K562 (cell line): ENCODE results near the gene ENO2. TPM values are rescaled to one million over a fixed set of nuclear protein-coding genes. Genes with fewer than 3 reads are reported as not detected.
A peak's percentile ranks its signal among the peaks of the same experiment; 100 is the strongest.

ENCODE experiments used
- ATF3 ChIP-seq, 2 experiments: fragments of 450-650 bp in 1 of 2; sonication (generic) in 1 of 2; formaldehyde crosslinking in 1 of 2; IDR thresholded peaks in 1 of 2; conservative IDR thresholded peaks in 1 of 2; 2 replicates each; pipeline versions ENCODE4 v1.6.1 to v1.8.1; 2016 to 2023; ENCODE audit warnings: mild to moderate bottlenecking in 2 of 2, moderate library complexity in 2 of 2, inconsistent platforms in 1 of 2, missing genetic modification reagents in 1 of 2
- BACH1 ChIP-seq: fragments of 200-800 bp; sonication (Bioruptor generic); IDR thresholded peaks from 2 replicates; pipeline ENCODE4 v1.6.1; 2016; ENCODE audit warnings: missing genetic modification characterization, missing compliant biosample characterization
- BRF1 ChIP-seq: IDR thresholded peaks from 3 replicates; pipeline ENCODE4 v1.6.1; 2011; ENCODE audit warnings: borderline replicate concordance, mild to moderate bottlenecking; ENCODE audit not compliant: insufficient read length; ENCODE audit errors: extremely low read depth
- CTBP1 ChIP-seq: fragments of 450-650 bp; IDR thresholded peaks from 2 replicates; pipeline ENCODE4 v1.6.1; 2016; ENCODE audit warnings: borderline replicate concordance
- DACH1 ChIP-seq: fragments of 450-650 bp; IDR thresholded peaks from 2 replicates; pipeline ENCODE4 v1.6.1; 2018; ENCODE audit not compliant: partially characterized antibody
- FOXP1 ChIP-seq: sonication (generic); formaldehyde crosslinking; IDR thresholded peaks from 2 replicates; pipeline ENCODE4 v1.8.0; 2022; ENCODE audit warnings: mild to moderate bottlenecking, missing genetic modification reagents
- HEY1 ChIP-seq: fragments of 250-450 bp; sonication (Bioruptor Pico); IDR thresholded peaks from 2 replicates; pipeline ENCODE4 v1.5.0; 2020; ENCODE audit warnings: mild to moderate bottlenecking, moderate library complexity, borderline replicate concordance
- MBD1 ChIP-seq: fragments of 250-450 bp; sonication (Bioruptor Pico); IDR thresholded peaks from 2 replicates; pipeline ENCODE4 v1.8.0; 2022; ENCODE audit warnings: inconsistent platforms
- MEF2A ChIP-seq: IDR thresholded peaks from 2 replicates; pipeline ENCODE4 v1.6.1; 2011; ENCODE audit warnings: low read depth, mild to moderate bottlenecking, low read length, moderate library complexity; ENCODE audit not compliant: control insufficient read depth
- NFIC ChIP-seq: fragments of 450-650 bp; IDR thresholded peaks from 2 replicates; pipeline ENCODE4 v1.6.1; 2017; ENCODE audit warnings: mild to moderate bottlenecking, inconsistent platforms
- PHF20 ChIP-seq: fragments of 450-650 bp; IDR thresholded peaks from 2 replicates; pipeline ENCODE4 v1.6.1; 2018; ENCODE audit not compliant: partially characterized antibody
- PML ChIP-seq: IDR thresholded peaks from 2 replicates; pipeline ENCODE4 v1.6.1; 2012; ENCODE audit warnings: low read length, inconsistent platforms
- POLR2AphosphoS5 ChIP-seq: IDR thresholded peaks from 2 replicates; pipeline ENCODE4 v1.6.1; 2011; ENCODE audit warnings: mild to moderate bottlenecking, low read depth, low read length, moderate library complexity; ENCODE audit not compliant: control insufficient read depth, insufficient read depth
- SMARCA5 ChIP-seq: fragments of 450-650 bp; IDR thresholded peaks from 2 replicates; pipeline ENCODE4 v1.6.1; 2016
- STAT6 ChIP-seq: sonication (generic); formaldehyde crosslinking; IDR thresholded peaks from 2 replicates; pipeline ENCODE4 v1.8.1; 2023; ENCODE audit warnings: mild to moderate bottlenecking, missing genetic modification reagents
- TBL1XR1 ChIP-seq, 2 experiments: IDR thresholded peaks; 2 replicates each; pipeline ENCODE4 v1.6.1; 2012; ENCODE audit warnings: improper control_type of control experiment in 2 of 2, low read length in 2 of 2, mild to moderate bottlenecking in 1 of 2
- TGIF2 ChIP-seq: sonication (generic); formaldehyde crosslinking; IDR thresholded peaks from 2 replicates; pipeline ENCODE4 v1.8.1; 2022; ENCODE audit warnings: mild to moderate bottlenecking, missing genetic modification reagents, moderate library complexity
- THAP7 ChIP-seq: fragments of 250-450 bp; sonication (Bioruptor Pico); IDR thresholded peaks from 2 replicates; pipeline ENCODE4 v1.5.0; 2021
- THRA ChIP-seq: fragments of 450-650 bp; IDR thresholded peaks from 2 replicates; pipeline ENCODE4 v1.6.1; 2017; ENCODE audit warnings: mild to moderate bottlenecking, moderate library complexity
- ZNF224 ChIP-seq: sonication (generic); formaldehyde crosslinking; IDR thresholded peaks from 2 replicates; pipeline ENCODE4 v1.8.0; 2022; ENCODE audit warnings: mild to moderate bottlenecking, missing genetic modification reagents
- ZNF316 ChIP-seq: fragments of 450-650 bp; IDR thresholded peaks from 2 replicates; pipeline ENCODE4 v1.6.1; 2016
- polyA plus RNA-seq, 8 experiments: library from polyadenylated mRNA; depleted of rRNA in 4 of 8; stranded (reverse) in 5 of 8; unstranded in 3 of 8; fragments of >200 nt; fragmentation: Nextera tagmentation in 2 of 8; fragmentation: Illumina TruSeq in 1 of 8; extraction: Ambion mirVana in 2 of 8; extraction: Trizol in 1 of 8; gene quantifications; 2 replicates each; pipeline versions ENCODE4 v1.2.1 to v1.2.3, GENCODE V29; 2011 to 2014; ENCODE audit warnings: inconsistent platforms in 1 of 8, missing spikeins in 1 of 8
- total RNA-seq, 7 experiments: library from RNA; depleted of rRNA in 6 of 7; stranded (reverse); fragments of >200 nt in 6 of 7; fragmentation: Illumina TruSeq in 2 of 7; extraction: Trizol in 2 of 7; gene quantifications; 2 replicates each; pipeline versions ENCODE4 v1.2.1 to v1.2.3, GENCODE V29; 2011 to 2021; ENCODE audit warnings: low replicate concordance in 1 of 7

Gene ENO2
- total and polyA plus RNA-seq, 9 of the 15 experiments (the other 6 are each of a cell fraction or from before 2014, with no cell fraction given) = 10.9 to 43.3 (median 21.0) TPM

GRCh38 chr12:6961695-6962284 is 47.4 kb downstream of the ENO2 start (continued):
- TF ChIP-seq TGIF2 (CRISPR knock-in tag) = no peak
- peak; percentile 3; the same call in 1 of the 2 replicates for TF ChIP-seq NFIC
- TF ChIP-seq BACH1 (tag) = peak; percentile 64
- TF ChIP-seq CTBP1 = peak; percentile 40; the same call in 1 of the 2 replicates
- no peak for TF ChIP-seq SMARCA5
- TF ChIP-seq ZNF224 (CRISPR knock-in tag) = no peak
- no peak for TF ChIP-seq BRF1
- no peak for TF ChIP-seq MBD1 (CRISPR knock-in tag)
- no peak for TF ChIP-seq TBL1XR1 (IDR thresholded peaks at IDR 0.05; ENCODE audit: low read length in 2 of 2)
- TF ChIP-seq PHF20 = no peak
- peak; percentile 66; the same call in 1 of the 2 replicates for TF ChIP-seq POLR2AphosphoS5
- TF ChIP-seq FOXP1 (CRISPR knock-in tag) = no peak
- no peak for TF ChIP-seq HEY1 (CRISPR knock-in tag)
- peak; percentile 50; the same call in 1 of the 2 replicates for TF ChIP-seq PML
- TF ChIP-seq ATF3 (IDR thresholded peaks at IDR 0.05) = 0 out of 2 replicates have a peak, but pooled peaks have one; percentile 6
- TF ChIP-seq ATF3 (CRISPR knock-in tag; conservative IDR thresholded peaks at IDR 0.05) = no peak
- no peak for TF ChIP-seq DACH1
- TF ChIP-seq THRA = no peak
- TF ChIP-seq THAP7 (CRISPR knock-in tag) = no peak
- no peak for TF ChIP-seq STAT6 (CRISPR knock-in tag)
- TF ChIP-seq ZNF316 = peak; percentile 96
- TF ChIP-seq MEF2A = no peak
